SK-N-MC (cell line): ENCODE results near the gene BEST4.
"Not testable (repeated sequence)": the region's sequence is repeated elsewhere in the genome, so short reads cannot be mapped to it uniquely, and the experiment has no call there.

Source experiments
- DNase-seq: peaks from one replicate; pipeline ENCODE4 v3.0.0-alpha.2; 2011; ENCODE audit warnings: low read depth, low spot score
- H3K27ac ChIP-seq: fragments of 200-600 bp; sonication (generic); 2 replicates; pipeline ENCODE4 v1.5.1; 2016; ENCODE audit warnings: mixed run types
- H3K36me3 ChIP-seq: fragments of 200-600 bp; sonication (generic); 2 replicates; pipeline ENCODE4 v1.6.1; 2017; ENCODE audit warnings: antibody characterized with exemption, low read length, mixed read lengths; ENCODE audit not compliant: insufficient read depth
- H3K4me3 ChIP-seq: fragments of 200-600 bp; sonication (generic); 2 replicates; pipeline ENCODE4 v1.5.1; 2016
- H3K9ac ChIP-seq: fragments of 200-600 bp; sonication (generic); 2 replicates; pipeline ENCODE4 v1.8.0; 2017; ENCODE audit warnings: mixed run types, mixed read lengths; ENCODE audit not compliant: insufficient read length
- H3K9me3 ChIP-seq: fragments of 200-600 bp; sonication (generic); 2 replicates; pipeline ENCODE4 v1.6.1; 2017; ENCODE audit warnings: low read depth, mild to moderate bottlenecking, antibody characterized with exemption, low read length, moderate library complexity, mixed read lengths
- EZH2 ChIP-seq: fragments of 200-600 bp; sonication (generic); IDR thresholded peaks from one replicate; pipeline ENCODE4 v1.6.1; 2017; ENCODE audit warnings: antibody characterized with exemption
- FOXP2 ChIP-seq: optimal IDR thresholded peaks from 2 replicates; pipeline ENCODE3; 2011; ENCODE audit warnings: mild to moderate bottlenecking, moderate library complexity; ENCODE audit not compliant: insufficient read depth; ENCODE audit errors: extremely low read length, control extremely low read depth
- POLR2AphosphoS5 ChIP-seq: IDR thresholded peaks from 2 replicates; pipeline ENCODE4 v1.6.1; 2012; ENCODE audit warnings: mild to moderate bottlenecking, low read depth, low read length, borderline replicate concordance

BEST4 gene

GRCh38 chr1:44828841-44829440 is 41.0 kb upstream of the BEST4 start:
- TF ChIP-seq EZH2: no peak
- TF ChIP-seq FOXP2: no peak
- TF ChIP-seq POLR2AphosphoS5: no peak
- H3K9me3 ChIP-seq: no peaks in the 10 kb centered on the region
- no peak for DNase-seq
- no peak overlapping the region for H3K4me3 ChIP-seq
- H3K27ac ChIP-seq: no peak overlapping the region
- no peak overlapping the region for H3K9ac ChIP-seq
- H3K36me3 ChIP-seq: no peaks in the 10 kb centered on the region

- Histone ChIP-seq H3K9ac (no peak overlapping the region), H3K27ac (no peak overlapping the region), H3K9me3 (no peaks in the 10 kb centered on the region), H3K36me3 (no peaks in the 10 kb centered on the region), H3K4me3 (no peak overlapping the region)
- TF ChIP-seq EZH2 (no peak), POLR2AphosphoS5 (no peak), FOXP2 (no peak)
- no peak for DNase-seq
Measured at GRCh38 chr1:44828003-44828651, 40.2 kb upstream of the BEST4 start.

GRCh38 chr1:44827197-44828002 is 39.4 kb upstream of the BEST4 start:
- no peaks in the 10 kb centered on the region for H3K36me3 ChIP-seq
- no peaks in the 10 kb centered on the region for H3K9me3 ChIP-seq
- no peak for TF ChIP-seq EZH2
- no peak for TF ChIP-seq POLR2AphosphoS5
- TF ChIP-seq FOXP2: no peak
- no peak overlapping the region for H3K4me3 ChIP-seq
- H3K9ac ChIP-seq: no peak overlapping the region
- no peak overlapping the region for H3K27ac ChIP-seq
- no peak for DNase-seq

- DNase-seq: no peak
- H3K36me3 ChIP-seq: no peaks in the 10 kb centered on the region
- TF ChIP-seq FOXP2: no peak
- no peak for TF ChIP-seq POLR2AphosphoS5
- no peak for TF ChIP-seq EZH2
- no peak overlapping the region for H3K4me3 ChIP-seq
- H3K9ac ChIP-seq: no peak overlapping the region
- H3K27ac ChIP-seq: no peak overlapping the region
- H3K9me3 ChIP-seq: no peaks in the 10 kb centered on the region
Measured at GRCh38 chr1:44826375-44827196, 38.6 kb upstream of the BEST4 start.

- H3K27ac ChIP-seq, H3K36me3 ChIP-seq, DNase-seq, H3K9me3 ChIP-seq, H3K9ac ChIP-seq, H3K4me3 ChIP-seq: not testable (repeated sequence)
Measured at GRCh38 chr1:44824392-44824791, 36.4 kb upstream of the BEST4 start.

- no peak overlapping the region for H3K27ac ChIP-seq
- no peaks in the 10 kb centered on the region for H3K36me3 ChIP-seq
- no peak overlapping the region for H3K9ac ChIP-seq
- DNase-seq: no peak
- no peaks in the 10 kb centered on the region for H3K9me3 ChIP-seq
- H3K4me3 ChIP-seq: no peak overlapping the region
- TF ChIP-seq FOXP2 (no peak), POLR2AphosphoS5 (no peak), EZH2 (no peak)
Measured at GRCh38 chr1:44822981-44823451, 35.0 kb upstream of the BEST4 start.

GRCh38 chr1:44822131-44822701 is 34.2 kb upstream of the BEST4 start:
- no peak for TF ChIP-seq EZH2
- DNase-seq: no peak
- Histone ChIP-seq H3K36me3 (no peaks in the 10 kb centered on the region), H3K9me3 (no peaks in the 10 kb centered on the region), H3K27ac (no peak overlapping the region), H3K4me3 (no peak overlapping the region), H3K9ac (no peak overlapping the region)

- no peak for DNase-seq
- TF ChIP-seq FOXP2: no peak
- H3K9me3 ChIP-seq: no peaks in the 10 kb centered on the region
- no peak overlapping the region for H3K4me3 ChIP-seq
- H3K36me3 ChIP-seq: no peaks in the 10 kb centered on the region
- H3K9ac ChIP-seq: no peak overlapping the region
- no peak overlapping the region for H3K27ac ChIP-seq
Measured at GRCh38 chr1:44821240-44821715, 33.3 kb upstream of the BEST4 start.
